Kidney (tissue), 14 donors: ENCODE data around the gene GAMT. TPM values are rescaled to one million over a fixed set of nuclear protein-coding genes. Genes with fewer than 3 reads are reported as not detected.

Experiments
- DNase-seq, 5 donors: peaks; one replicate each; pipeline ENCODE4 v3.0.0-alpha.2; 2013 to 2020
- FAIRE-seq: peaks from 2 replicates; lab custom pipeline; 2012; peaks lifted over from hg19 to GRCh38; lab: Jason Lieb, UNC
- H3K27ac ChIP-seq, 2 donors: one replicate each; pipeline ENCODE4 v1.7.0; 2013; ENCODE audit warnings: low read depth in 2 of 2, low read length in 2 of 2, inconsistent platforms in 1 of 2
- H3K27me3 ChIP-seq: one replicate; pipeline ENCODE4 v1.7.1; 2013; ENCODE audit warnings: low read length, inconsistent platforms; ENCODE audit not compliant: control insufficient read depth, insufficient read depth
- H3K36me3 ChIP-seq, 3 donors: one replicate each; pipeline versions ENCODE4 v1.7.0 to v1.7.1; 2013; ENCODE audit warnings: low read length in 3 of 3, control low read depth in 1 of 3, inconsistent platforms in 1 of 3; ENCODE audit not compliant: insufficient read depth in 3 of 3, control insufficient read depth in 2 of 3
- H3K4me1 ChIP-seq, 3 donors: one replicate each; pipeline versions ENCODE4 v1.7.0 to v1.7.1; 2013; ENCODE audit warnings: low read length in 3 of 3, inconsistent platforms in 1 of 3, low read depth in 1 of 3; ENCODE audit not compliant: control insufficient read depth in 2 of 3, insufficient read depth in 2 of 3
- H3K4me3 ChIP-seq, 3 donors: one replicate each; pipeline versions ENCODE4 v1.7.0 to v1.8.1; 2013; ENCODE audit warnings: low read length in 3 of 3, control low read depth in 1 of 3, inconsistent platforms in 1 of 3
- H3K9ac ChIP-seq, 3 donors: one replicate each; pipeline versions ENCODE4 v1.7.0 to v1.7.1; 2013; ENCODE audit warnings: low read length in 3 of 3, control low read depth in 1 of 3, inconsistent platforms in 1 of 3
- H3K9me3 ChIP-seq, 3 donors: one replicate each; pipeline versions ENCODE4 v1.7.0 to v1.7.1; 2013; ENCODE audit warnings: low read length in 3 of 3, control low read depth in 1 of 3, inconsistent platforms in 1 of 3; ENCODE audit not compliant: control insufficient read depth in 2 of 3, insufficient read depth in 1 of 3
- intact Hi-C: fragments of 100-400 bp; cut with DNase I; formaldehyde crosslinking; loops from one replicate; pipeline ENCODE4 v1.11.1; 2022
- polyA plus RNA-seq: library from polyadenylated mRNA; stranded (reverse); fragments of 350-450 nt; fragmentation: Illumina TruSeq; extraction: RNeasy Lipid Tissue Mini Kit (QIAGEN cat#74804); gene quantifications from one replicate; pipeline ENCODE4 v1.2.3, GENCODE V29; 2014; ENCODE audit warnings: low read depth, low replicate concordance; ENCODE audit not compliant: insufficient read depth
- total RNA-seq: library from RNA; stranded (reverse); fragmentation: NEBNext Ultra II Directional; extraction: Animal tissue kit (Norgen Biotek cat#: 25700); gene quantifications from one replicate; pipeline ENCODE4 v1.2.1, GENCODE V29; 2021
- TF ChIP-seq, protein P1 (sequence below): IDR thresholded peaks from 3 replicates; pipeline ENCODE4 v1.5.1; 2012; ENCODE audit warnings: mild to moderate bottlenecking, moderate library complexity, borderline replicate concordance; ENCODE audit not compliant: insufficient read depth; ENCODE audit errors: extremely low read depth
- donor health status: control.
- donor health status: control.
- donor health status: control.
- donor health status: control.
- donor health status: control.
- donor health status: DM: yes; HTN: yes; CAD: no.
- donor health status: Normal renal cell carcinoma (clear cell type).

Gene GAMT
- total and polyA plus RNA-seq, 2 donors from 2014 or later, result 16.3 to 209 TPM

DNA sequence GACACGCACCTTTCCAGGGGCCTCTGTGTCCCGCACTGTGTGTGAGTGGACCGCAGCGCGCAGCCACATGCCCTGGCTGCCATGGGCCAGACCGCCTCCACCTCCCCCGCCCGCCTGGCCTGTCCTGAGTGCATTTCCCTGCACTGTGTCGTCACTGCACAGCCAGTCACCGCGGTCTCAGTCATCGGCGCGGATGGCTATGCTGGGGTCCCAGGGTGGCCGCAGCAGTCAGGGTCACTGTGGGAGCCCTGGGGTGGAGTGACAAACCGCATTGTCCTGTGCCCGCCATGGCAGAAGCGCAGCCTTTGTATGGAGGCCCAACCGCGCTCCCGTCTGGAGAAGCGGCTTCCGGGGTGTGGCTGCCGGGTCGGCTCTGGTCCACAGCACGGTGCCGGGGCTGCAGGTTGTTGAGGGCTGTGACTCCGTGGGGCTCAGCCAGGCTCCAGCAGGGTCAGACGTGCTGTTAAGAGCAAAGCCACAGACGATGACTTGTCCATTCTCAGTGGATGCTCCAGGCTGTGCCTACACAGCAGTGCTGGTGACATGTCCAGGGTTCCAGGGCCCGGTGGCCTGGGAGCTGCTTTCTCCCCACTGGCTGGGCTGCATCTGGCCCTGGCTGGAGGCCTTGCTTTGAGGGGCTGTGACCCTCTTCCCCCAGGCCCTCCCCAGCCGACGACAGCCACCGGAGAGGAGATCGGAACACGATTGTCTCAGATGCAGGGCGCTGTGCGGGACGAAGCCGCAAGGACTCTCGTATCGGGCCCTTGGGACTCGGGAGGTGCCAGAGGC, 24.0 kb downstream of the GAMT start:
- TF ChIP-seq, protein P1, sequence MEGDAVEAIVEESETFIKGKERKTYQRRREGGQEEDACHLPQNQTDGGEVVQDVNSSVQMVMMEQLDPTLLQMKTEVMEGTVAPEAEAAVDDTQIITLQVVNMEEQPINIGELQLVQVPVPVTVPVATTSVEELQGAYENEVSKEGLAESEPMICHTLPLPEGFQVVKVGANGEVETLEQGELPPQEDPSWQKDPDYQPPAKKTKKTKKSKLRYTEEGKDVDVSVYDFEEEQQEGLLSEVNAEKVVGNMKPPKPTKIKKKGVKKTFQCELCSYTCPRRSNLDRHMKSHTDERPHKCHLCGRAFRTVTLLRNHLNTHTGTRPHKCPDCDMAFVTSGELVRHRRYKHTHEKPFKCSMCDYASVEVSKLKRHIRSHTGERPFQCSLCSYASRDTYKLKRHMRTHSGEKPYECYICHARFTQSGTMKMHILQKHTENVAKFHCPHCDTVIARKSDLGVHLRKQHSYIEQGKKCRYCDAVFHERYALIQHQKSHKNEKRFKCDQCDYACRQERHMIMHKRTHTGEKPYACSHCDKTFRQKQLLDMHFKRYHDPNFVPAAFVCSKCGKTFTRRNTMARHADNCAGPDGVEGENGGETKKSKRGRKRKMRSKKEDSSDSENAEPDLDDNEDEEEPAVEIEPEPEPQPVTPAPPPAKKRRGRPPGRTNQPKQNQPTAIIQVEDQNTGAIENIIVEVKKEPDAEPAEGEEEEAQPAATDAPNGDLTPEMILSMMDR, result no peak
- Histone ChIP-seq H3K36me3 (peaks cover 0 to 10% (median 9%) of the 10 kb centered on the region in 3 donors), H3K27ac (no peak overlapping the region), H3K27me3 (no peaks in the 10 kb centered on the region), H3K9ac (no peak overlapping the region), H3K4me3 (no peak overlapping the region), H3K4me1 (no peaks in the 10 kb centered on the region), H3K9me3 (no peaks in the 10 kb centered on the region)
- FAIRE-seq (no peak), DNase-seq (peak in 1 of 5 donors; percentile 73)
- intact Hi-C loops, result no loop called here

DNA sequence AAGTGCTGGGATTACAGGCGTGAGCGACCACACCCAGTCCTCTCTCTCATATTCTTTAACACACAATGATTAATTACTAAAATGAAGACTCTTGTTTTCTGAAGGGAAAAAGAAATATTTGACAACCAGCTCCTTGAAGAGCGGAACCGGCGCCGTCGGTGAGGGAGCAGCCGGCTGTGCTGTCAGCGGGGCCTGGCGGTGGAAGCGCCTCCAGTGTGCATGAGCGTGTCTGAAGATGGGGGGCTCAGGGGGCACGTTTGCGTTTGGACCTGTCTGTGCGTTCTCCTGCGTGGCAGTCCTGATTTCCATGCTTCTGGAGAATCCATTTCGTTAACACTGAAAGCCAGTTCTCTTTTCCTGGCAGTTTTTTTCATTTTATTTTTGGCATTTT, 24.9 kb downstream of the GAMT start:
- H3K4me1 ChIP-seq, result peaks cover 0 to 1% (median under 1%) of the 10 kb centered on the region in 3 donors
- no peak for DNase-seq
- no peak overlapping the region for H3K4me3 ChIP-seq
- no peak for FAIRE-seq
- no peaks in the 10 kb centered on the region for H3K27me3 ChIP-seq
- no peak overlapping the region for H3K27ac ChIP-seq
- H3K36me3 ChIP-seq, result peaks cover 0 to 10% (median 9%) of the 10 kb centered on the region in 3 donors
- TF ChIP-seq, protein P1, result no peak
- no peak overlapping the region for H3K9ac ChIP-seq
- no peaks in the 10 kb centered on the region for H3K9me3 ChIP-seq
- intact Hi-C loops, result no loop called here

DNA sequence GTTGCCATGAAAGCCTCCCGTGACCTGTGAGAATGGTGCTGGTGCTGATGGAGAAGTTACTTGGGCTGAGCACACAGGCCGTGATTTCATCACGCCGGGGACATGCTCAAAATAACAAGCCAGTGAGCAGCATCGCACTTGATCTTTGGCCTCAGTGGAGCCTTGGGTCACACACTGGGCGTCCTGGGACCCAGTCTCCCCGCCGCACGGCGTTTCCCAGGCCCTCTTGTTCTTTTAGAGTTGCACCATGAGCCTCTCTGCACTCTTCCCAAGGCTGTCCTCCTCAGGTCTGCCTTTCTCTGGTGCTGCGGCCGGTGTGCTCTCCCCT, 27.1 kb downstream of the GAMT start:
- intact Hi-C loops, result no loop called here
- peaks cover 0 to 16% (median 9%) of the 10 kb centered on the region in 3 donors for H3K36me3 ChIP-seq
- TF ChIP-seq, protein P1, result no peak
- DNase-seq (no peak), FAIRE-seq (no peak)
- no peaks in the 10 kb centered on the region for H3K9me3 ChIP-seq
- peaks cover 0 to 8% (median 5%) of the 10 kb centered on the region in 3 donors for H3K4me1 ChIP-seq
- H3K4me3 ChIP-seq, result no peak overlapping the region
- H3K27ac ChIP-seq, result no peak overlapping the region
- no peaks in the 10 kb centered on the region for H3K27me3 ChIP-seq
- no peak overlapping the region for H3K9ac ChIP-seq
